Adrenal gland (tissue), 12 donors: ENCODE data around the gene OR4D2. TPM values are rescaled to one million over a fixed set of nuclear protein-coding genes. Genes with fewer than 3 reads are reported as not detected.

Experiments used
- DNase-seq, 7 donors: peaks; one replicate each; pipeline ENCODE4 v3.0.0-alpha.2; 2019 to 2020
- H3K27ac ChIP-seq, 5 donors: fragments of 200-600 bp; sonication (generic) in 4 of 5; 1 replicate in 3 of 5; 2 replicates in 2 of 5; pipeline versions ENCODE4 v1.5.1 to v1.8.0; 2016 to 2020; ENCODE audit warnings: mild to moderate bottlenecking in 1 of 5
- H3K27me3 ChIP-seq: fragments of 200-600 bp; 2 replicates; pipeline ENCODE4 v1.8.0; 2021
- H3K36me3 ChIP-seq, 2 donors: fragments of 200-600 bp; replicated peaks in 1 of 2; 1 replicate in 1 of 2; 2 replicates in 1 of 2; pipeline versions ENCODE4 v1.5.1 to v1.8.0; 2018 to 2022
- H3K4me1 ChIP-seq, 2 donors: fragments of 200-600 bp; replicated peaks in 1 of 2; 1 replicate in 1 of 2; 2 replicates in 1 of 2; pipeline versions ENCODE4 v1.5.1 to v1.8.0; 2018 to 2021
- H3K4me3 ChIP-seq, 4 donors: fragments of 200-600 bp; sonication (generic) in 3 of 4; one replicate each; pipeline ENCODE4 v1.5.1; 2016 to 2018
- H3K9me3 ChIP-seq, 3 donors: fragments of 200-600 bp; sonication (generic) in 1 of 3; replicated peaks in 1 of 3; 1 replicate in 2 of 3; 2 replicates in 1 of 3; pipeline versions ENCODE4 v1.5.1 to v1.8.0; 2016 to 2021
- CTCF ChIP-seq, 6 experiments: fragments of 450-650 bp in 4 of 6; fragments of 200-600 bp in 2 of 6; sonication (generic) in 1 of 6; IDR thresholded peaks; 1 replicate in 5 of 6; 2 replicates in 1 of 6; pipeline versions ENCODE4 v1.5.1 to v1.8.0; 2016 to 2021; ENCODE audit warnings: antibody characterized with exemption in 6 of 6, mild to moderate bottlenecking in 2 of 6, moderate library complexity in 1 of 6
- POLR2A ChIP-seq, 2 donors: fragments of 450-650 bp; IDR thresholded peaks; one replicate each; pipeline ENCODE4 v1.6.1; 2017; ENCODE audit warnings: antibody characterized with exemption in 2 of 2, mild to moderate bottlenecking in 2 of 2, moderate library complexity in 1 of 2
- WGBS, 4 donors: extraction: QIAGEN DNeasy Blood & Tissue Kit in 2 of 4; methylation state at CpG; one replicate each; pipeline versions ENCODE4 v1.1.5 to v1.1.7; 2013 to 2017; 5-methylcytosine and 5-hydroxymethylcytosine counted together
- intact Hi-C, 2 donors: fragments of 100-400 bp; cut with DNase I; formaldehyde crosslinking; loops; one replicate each; pipeline versions ENCODE4 v1.14.1 to v1.15.0; 2022 to 2023
- polyA plus RNA-seq, 3 donors: library from polyadenylated mRNA; stranded (reverse); fragments of 200-250 nt in 2 of 3; fragments of 350-450 nt in 1 of 3; fragmentation: Illumina TruSeq in 1 of 3; extraction: RNeasy Lipid Tissue Mini Kit (QIAGEN cat#74804) in 1 of 3; gene quantifications; one replicate each; pipeline ENCODE4 v1.2.3, GENCODE V29; 2013 to 2014
- total RNA-seq, 9 donors: library from RNA; depleted of rRNA in 4 of 9; stranded (reverse); fragments of >200 nt in 4 of 9; fragments of 120-200 nt in 1 of 9; fragmentation: NEBNext Ultra II Directional in 1 of 9; extraction: Animal tissue kit (Norgen Biotek cat#: 25700) in 1 of 9; gene quantifications; one replicate each; pipeline versions ENCODE4 v1.1.0 to v1.2.4, GENCODE V29; 2013 to 2023
- donor health status: healthy with polysubstance abuse.
- donor health status: Bipolar disorder and iron deficiency.
- donor health status: DM: yes; HTN: yes; CAD: no.
- donor health status: DM: no; HTN: no; CAD: no.
- donor health status: DM: no; HTN: no; CAD: no.
- donor health status: DM: yes; HTN: yes; CAD: no.

OR4D2 gene
- total and polyA plus RNA-seq, 12 donors, result not detected

GRCh38 chr17:58193641-58194255 lies 27.0 kb downstream of the OR4D2 start:
- intact Hi-C loops, result no loop called here
- 79 to 95% (median 83%) methylated on average over 4 to 18 of the region's 18 CpGs for WGBS, 4 donors
- Histone ChIP-seq H3K4me1 (no peaks in the 10 kb centered on the region), H3K27ac (no peak overlapping the region), H3K9me3 (no peaks in the 10 kb centered on the region), H3K36me3 (no peaks in the 10 kb centered on the region), H3K4me3 (no peak overlapping the region), H3K27me3 (peaks cover 9% of the 10 kb centered on the region)
- TF ChIP-seq CTCF (IDR thresholded peaks at IDR 0.05) (no peak), POLR2A (IDR thresholded peaks at IDR 0.05) (no peak)
- DNase-seq, result no peak

GRCh38 chr17:58195518-58196123 lies 28.8 kb downstream of the OR4D2 start:
- Histone ChIP-seq H3K27ac (no peak overlapping the region), H3K4me1 (no peaks in the 10 kb centered on the region), H3K36me3 (no peaks in the 10 kb centered on the region), H3K4me3 (no peak overlapping the region), H3K9me3 (no peaks in the 10 kb centered on the region), H3K27me3 (peaks cover 9% of the 10 kb centered on the region)
- intact Hi-C loops, result no loop called here
- DNase-seq, result no peak
- TF ChIP-seq CTCF (IDR thresholded peaks at IDR 0.05), result no peak
- no peak for TF ChIP-seq POLR2A (IDR thresholded peaks at IDR 0.05)
- 80 to 89% (median 81%) methylated on average over 5 of the region's 5 CpGs for WGBS, 4 donors

DNA sequence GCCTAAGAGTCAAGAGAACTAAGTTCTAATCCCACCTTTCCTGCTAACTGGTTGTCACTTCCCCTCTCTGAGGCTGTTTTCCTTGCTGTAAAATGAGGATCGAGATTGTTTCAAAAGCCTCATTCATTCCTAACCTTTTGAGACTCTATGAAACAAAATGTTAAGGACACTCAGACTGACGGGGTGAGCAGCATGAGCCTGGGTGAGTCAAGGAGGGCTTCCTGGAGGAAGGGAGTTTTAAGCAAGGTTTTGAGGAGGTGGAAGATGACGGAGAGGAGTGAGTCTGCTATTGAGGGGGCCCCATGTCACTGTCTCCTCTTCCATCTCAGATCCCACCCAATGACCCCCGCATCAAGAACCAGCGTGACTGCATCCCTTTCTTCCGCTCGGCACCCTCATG lies 29.8 kb downstream of the OR4D2 start:
- 67 to 77% (median 72%) methylated on average over 7 of the region's 7 CpGs for WGBS, 4 donors
- H3K27me3 ChIP-seq, result peaks cover 9% of the 10 kb centered on the region
- no peaks in the 10 kb centered on the region for H3K36me3 ChIP-seq
- intact Hi-C loops, result no loop called here
- H3K27ac ChIP-seq, result no peak overlapping the region
- no peak for DNase-seq
- H3K9me3 ChIP-seq, result no peaks in the 10 kb centered on the region
- no peak overlapping the region for H3K4me3 ChIP-seq
- H3K4me1 ChIP-seq, result no peaks in the 10 kb centered on the region
- TF ChIP-seq CTCF (IDR thresholded peaks at IDR 0.05), result no peak
- no peak for TF ChIP-seq POLR2A (IDR thresholded peaks at IDR 0.05)

DNA sequence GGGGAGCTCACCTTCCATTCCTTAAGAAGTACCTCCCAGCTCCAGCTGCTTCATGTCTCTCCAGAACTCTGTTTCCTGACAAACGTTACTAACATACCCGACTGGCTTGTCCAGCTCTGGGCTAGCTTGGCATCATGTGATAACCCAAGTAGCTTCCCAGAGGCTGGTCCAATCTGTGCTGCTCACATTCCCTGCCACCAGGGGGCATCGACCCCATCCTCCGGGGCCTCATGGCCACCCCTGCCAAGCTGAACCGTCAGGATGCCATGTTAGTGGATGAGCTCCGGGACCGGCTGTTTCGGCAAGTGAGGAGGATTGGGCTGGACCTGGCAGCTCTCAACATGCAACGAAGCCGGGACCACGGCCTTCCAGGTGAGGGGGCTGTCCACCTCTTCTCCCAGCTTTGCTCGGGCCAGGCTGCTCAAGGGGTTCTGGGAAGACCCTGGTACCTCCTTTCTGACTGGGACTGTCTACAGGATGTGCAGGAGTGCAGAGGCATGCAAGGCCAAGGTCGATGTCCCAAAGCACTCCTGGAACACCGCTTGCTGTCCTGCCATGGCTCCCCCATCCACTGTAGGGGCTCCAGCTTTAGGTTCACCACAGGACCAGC lies 33.3 kb downstream of the OR4D2 start:
- H3K4me1 ChIP-seq, result no peaks in the 10 kb centered on the region
- WGBS, 4 donors, result 36 to 41% (median 39%) methylated on average over 7 to 14 of the region's 14 CpGs
- H3K4me3 ChIP-seq, result no peak overlapping the region
- TF ChIP-seq POLR2A (IDR thresholded peaks at IDR 0.05) (no peak), CTCF (IDR thresholded peaks at IDR 0.05) (peak; percentile 26 to 52 (median 35))
- H3K9me3 ChIP-seq, result no peaks in the 10 kb centered on the region
- intact Hi-C loops, result no loop called here
- H3K27me3 ChIP-seq, result peaks cover 9% of the 10 kb centered on the region
- H3K27ac ChIP-seq, result no peak overlapping the region
- DNase-seq, result peak; percentile 38 to 70 (median 65)
- H3K36me3 ChIP-seq, result no peaks in the 10 kb centered on the region
